SJSA1 (cell line): Measurements from ENCODE around the gene FFAR3. TPM values are rescaled to one million over a fixed set of nuclear protein-coding genes. Genes with fewer than 3 reads are reported as not detected.

Source experiments
- DNase-seq, 2 experiments: peaks; one replicate each; pipeline ENCODE4 v3.0.0-alpha.2; 2015 to 2020; ENCODE audit warnings: low spot score in 2 of 2, low read depth in 1 of 2
- H3K27ac ChIP-seq: fragments of 250-450 bp; sonication (Bioruptor Pico); 2 replicates; pipeline ENCODE4 v1.5.1; 2020; ENCODE audit warnings: mild to moderate bottlenecking, moderate library complexity
- H3K27me3 ChIP-seq: fragments of 250-450 bp; sonication (Bioruptor Pico); replicated peaks from 2 replicates; pipeline ENCODE4 v1.5.1; 2020; ENCODE audit warnings: mild to moderate bottlenecking, moderate library complexity
- H3K36me3 ChIP-seq: fragments of 250-450 bp; sonication (Bioruptor Pico); 2 replicates; pipeline ENCODE4 v1.5.1; 2020; ENCODE audit warnings: mild to moderate bottlenecking
- H3K4me1 ChIP-seq: fragments of 250-450 bp; sonication (Bioruptor Pico); replicated peaks from 2 replicates; pipeline ENCODE4 v1.6.1; 2021; ENCODE audit warnings: mild to moderate bottlenecking
- H3K4me3 ChIP-seq: fragments of 250-450 bp; sonication (Bioruptor Pico); 2 replicates; pipeline ENCODE4 v1.5.1; 2020; ENCODE audit warnings: mild to moderate bottlenecking
- H3K9me3 ChIP-seq: fragments of 250-450 bp; sonication (Bioruptor Pico); replicated peaks from 2 replicates; pipeline ENCODE4 v1.5.1; 2020; ENCODE audit warnings: mild to moderate bottlenecking
- total RNA-seq: library from RNA; depleted of rRNA; stranded (reverse); fragments of >200 nt; shearing (Covaris generic); gene quantifications from 2 replicates; pipeline ENCODE4 v1.2.3, GENCODE V29; 2014

FFAR3 gene
- total RNA-seq, 1 experiment from 2014 or later, result not detected

DNA sequence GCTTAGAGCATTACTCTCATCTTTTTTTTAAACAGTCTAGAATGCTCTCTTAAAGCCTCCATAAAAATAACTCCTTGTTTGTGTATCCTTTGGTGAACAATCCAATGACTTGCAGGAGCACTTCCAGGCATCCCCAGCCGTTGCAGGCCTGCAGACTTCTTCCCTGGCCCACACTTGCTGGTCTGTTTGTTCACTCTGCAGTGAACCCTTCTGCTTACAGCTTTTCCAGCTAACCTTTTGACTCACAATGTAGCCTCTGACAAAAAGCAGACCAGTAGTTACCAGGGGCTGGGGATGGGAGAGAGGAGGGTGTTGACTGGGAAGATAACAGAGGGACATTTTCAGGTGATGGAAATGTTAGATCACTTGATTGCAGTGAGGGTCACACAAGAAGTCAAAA is 21.7 kb downstream of the FFAR3 start:
- no peak overlapping the region for H3K27ac ChIP-seq
- no peaks in the 10 kb centered on the region for H3K36me3 ChIP-seq
- H3K4me1 ChIP-seq, result no peaks in the 10 kb centered on the region
- DNase-seq, result no peak
- no peak overlapping the region for H3K4me3 ChIP-seq
- no peaks in the 10 kb centered on the region for H3K27me3 ChIP-seq
- H3K9me3 ChIP-seq, result 0 out of 2 replicates have a peak, but pooled peaks cover 3% of the 10 kb centered on the region

DNA sequence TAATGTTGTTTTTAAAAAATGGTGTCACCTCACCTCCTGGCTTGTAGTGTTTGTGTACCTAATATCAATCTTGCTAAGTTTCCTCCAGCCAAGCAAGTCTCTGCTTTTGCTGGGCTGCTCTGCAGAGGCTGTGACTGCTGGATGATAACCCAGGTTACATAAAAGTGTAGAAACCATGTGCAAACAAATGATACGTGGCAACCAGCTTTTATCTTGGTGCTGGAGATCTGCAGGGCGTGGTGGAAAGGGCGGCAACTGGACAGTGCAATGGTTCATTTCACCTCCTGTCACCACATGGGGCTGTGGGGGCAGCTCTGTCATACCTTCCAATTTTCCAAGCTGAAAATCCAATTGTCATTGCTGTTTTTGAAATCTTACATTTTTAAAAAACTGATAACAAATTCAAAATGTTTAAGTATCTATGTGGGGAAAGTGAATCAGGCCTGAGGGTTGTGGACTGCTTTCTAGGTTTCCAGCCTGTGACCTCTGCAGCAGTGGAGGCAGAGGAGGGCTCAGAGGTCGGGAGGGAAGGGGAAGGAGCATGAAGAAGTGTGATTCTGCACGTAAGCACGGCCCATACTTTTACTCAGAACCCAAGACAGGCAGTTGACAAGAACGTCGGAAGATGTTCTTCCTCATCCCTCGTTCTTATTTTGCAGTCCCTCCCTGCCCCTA is 22.3 kb downstream of the FFAR3 start:
- no peaks in the 10 kb centered on the region for H3K27me3 ChIP-seq
- no peak for DNase-seq

DNA sequence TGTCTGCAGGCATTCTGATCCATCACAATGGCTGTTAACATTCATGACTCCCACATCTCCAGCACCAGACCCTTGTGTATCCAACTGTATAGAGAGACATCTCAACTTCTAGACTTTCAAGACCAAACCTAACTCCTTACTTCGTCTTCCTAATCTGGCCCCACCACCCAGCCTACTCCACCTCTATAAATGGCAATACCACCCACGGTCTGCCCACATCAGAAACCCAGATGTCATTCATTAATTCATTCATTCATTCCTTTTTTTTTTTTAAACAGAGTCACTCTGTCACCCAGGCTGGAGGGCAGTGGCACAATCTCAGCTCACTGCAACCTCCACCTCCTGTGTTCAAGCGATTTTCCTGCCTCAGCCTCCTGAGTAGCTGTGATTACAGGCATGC is 23.1 kb downstream of the FFAR3 start:
- Histone ChIP-seq H3K27me3 (no peaks in the 10 kb centered on the region), H3K4me1 (no peaks in the 10 kb centered on the region), H3K36me3 (no peaks in the 10 kb centered on the region), H3K4me3 (no peak overlapping the region), H3K27ac (no peak overlapping the region), H3K9me3 (peaks cover 6% of the 10 kb centered on the region; the same call in 1 of the 2 replicates)
- DNase-seq, result no peak

More for the DNA sequence above, 22.3 kb downstream of the FFAR3 start:
- no peaks in the 10 kb centered on the region for H3K4me1 ChIP-seq
- H3K4me3 ChIP-seq, result no peak overlapping the region
- no peak overlapping the region for H3K27ac ChIP-seq
- no peaks in the 10 kb centered on the region for H3K36me3 ChIP-seq
- H3K9me3 ChIP-seq, result peaks cover 6% of the 10 kb centered on the region; the same call in 1 of the 2 replicates

DNA sequence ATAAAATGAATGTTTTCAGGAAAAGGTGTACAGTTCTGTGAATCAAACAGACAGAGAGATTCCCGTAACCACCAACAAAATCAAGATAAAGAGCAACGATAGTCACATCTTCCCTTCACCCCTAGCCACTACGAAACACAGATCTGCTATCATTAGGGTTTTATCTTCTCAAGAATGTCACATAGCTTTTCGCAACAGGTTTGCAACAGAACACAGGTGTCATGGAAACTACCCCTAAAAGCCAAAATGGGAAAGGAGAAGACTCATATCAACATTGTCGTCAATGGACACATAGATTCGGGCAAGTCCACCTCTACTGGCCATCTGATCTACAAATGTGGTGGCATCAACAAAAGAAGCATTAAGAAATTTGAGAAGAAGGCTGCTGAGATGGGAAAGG is 23.7 kb downstream of the FFAR3 start:
- Histone ChIP-seq H3K27me3 (no peaks in the 10 kb centered on the region), H3K27ac (no peak overlapping the region)

DNA sequence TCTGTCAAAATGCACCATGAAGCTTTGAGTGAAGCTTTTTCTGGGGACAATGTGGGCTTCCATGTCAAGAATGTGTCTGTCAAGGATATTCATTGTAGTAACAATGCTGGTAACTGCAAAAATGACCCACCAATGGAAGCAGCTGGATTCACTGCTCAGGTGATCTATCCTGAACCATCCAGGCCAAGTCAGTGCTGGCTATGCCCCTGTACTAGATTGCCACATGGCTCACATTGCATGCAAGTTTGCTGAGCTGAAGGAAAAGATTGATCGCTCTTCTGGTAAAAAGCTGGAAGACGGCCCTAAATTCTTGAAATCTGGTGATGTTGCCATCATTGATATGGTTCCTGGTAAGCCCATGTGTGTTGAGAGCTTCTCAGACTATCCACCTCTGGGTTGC is 25.3 kb downstream of the FFAR3 start:
- no peaks in the 10 kb centered on the region for H3K27me3 ChIP-seq
- H3K27ac ChIP-seq, result no peak overlapping the region
- peaks cover 6% of the 10 kb centered on the region; the same call in 1 of the 2 replicates for H3K9me3 ChIP-seq
- no peak overlapping the region for H3K4me3 ChIP-seq
- no peak for DNase-seq
- H3K36me3 ChIP-seq, result no peaks in the 10 kb centered on the region
- no peaks in the 10 kb centered on the region for H3K4me1 ChIP-seq

More for the DNA sequence above, 23.7 kb downstream of the FFAR3 start:
- Histone ChIP-seq H3K36me3 (no peaks in the 10 kb centered on the region), H3K9me3 (peaks cover 6% of the 10 kb centered on the region; the same call in 1 of the 2 replicates), H3K4me3 (no peak overlapping the region), H3K4me1 (no peaks in the 10 kb centered on the region)
- DNase-seq, result no peak

DNA sequence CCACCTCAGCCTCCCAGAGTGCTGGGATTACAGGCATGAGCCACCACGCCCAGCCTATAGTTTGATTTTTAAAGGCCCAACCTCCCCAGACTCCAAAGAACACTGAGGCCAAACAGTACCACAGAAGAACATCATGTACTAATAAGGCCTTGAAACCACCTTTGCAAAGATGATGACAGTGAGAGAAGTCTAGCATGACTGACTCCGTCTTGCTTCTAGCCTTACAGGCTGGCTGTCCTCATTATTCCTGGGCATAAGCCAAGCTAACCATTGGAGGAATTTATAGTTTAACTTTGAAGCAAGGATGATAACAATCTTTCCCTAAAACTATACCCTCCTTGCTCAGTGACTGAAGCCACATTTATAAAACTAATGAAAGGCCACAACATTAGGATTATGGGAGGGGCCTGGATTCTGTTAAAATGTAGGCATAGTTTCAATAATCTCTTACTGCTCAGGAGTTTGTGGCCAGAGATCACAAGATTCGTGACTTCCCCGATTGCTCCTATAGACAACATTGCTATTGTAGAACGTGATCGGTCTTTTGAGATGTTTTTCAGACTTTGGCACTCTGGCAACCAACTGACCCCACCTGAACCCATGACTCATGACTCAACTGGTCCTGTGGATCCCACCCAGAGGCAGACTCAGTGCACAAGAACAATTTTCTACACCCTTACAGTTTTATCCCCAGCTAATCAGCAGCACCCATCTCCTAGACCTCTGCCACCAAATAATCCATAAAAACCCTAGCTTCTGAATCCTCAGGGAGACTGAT is 30.2 kb downstream of the FFAR3 start:
- no peaks in the 10 kb centered on the region for H3K4me1 ChIP-seq
- peaks cover 6% of the 10 kb centered on the region; the same call in 1 of the 2 replicates for H3K9me3 ChIP-seq
- no peaks in the 10 kb centered on the region for H3K27me3 ChIP-seq
- no peak overlapping the region for H3K4me3 ChIP-seq
- H3K27ac ChIP-seq, result no peak overlapping the region
- DNase-seq, result no peak
- no peaks in the 10 kb centered on the region for H3K36me3 ChIP-seq

DNA sequence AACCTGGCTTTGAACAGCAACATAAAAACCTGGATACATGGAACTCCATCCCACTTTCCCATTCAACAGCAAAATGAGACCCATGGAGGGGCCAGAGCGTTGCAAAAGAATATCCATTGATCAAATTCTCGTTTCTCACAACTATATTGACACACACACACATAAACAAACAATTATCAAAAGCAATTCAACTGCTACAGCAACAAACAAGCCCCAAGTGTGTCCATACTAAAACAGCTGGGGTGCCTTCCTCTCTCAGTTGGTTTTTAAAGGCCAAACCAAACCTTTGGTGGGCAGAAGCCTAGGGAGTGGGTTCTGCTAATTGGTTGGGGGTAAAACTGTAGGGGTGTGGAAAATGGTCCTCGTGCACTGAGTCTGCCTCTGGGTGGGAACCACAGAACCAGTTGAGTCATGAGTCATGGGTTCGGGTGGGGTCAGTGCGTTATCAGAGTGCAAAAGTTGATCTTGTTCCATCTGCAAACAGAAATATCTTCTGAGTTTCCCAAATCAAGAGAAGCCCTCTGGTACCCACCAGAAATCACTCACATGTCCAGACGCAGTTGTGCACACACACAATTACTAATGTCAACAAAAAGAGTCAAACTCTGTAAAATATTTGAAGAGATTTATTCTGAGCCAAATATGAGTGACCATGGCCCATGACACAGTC is 31.1 kb downstream of the FFAR3 start:
- Histone ChIP-seq H3K27ac (no peak overlapping the region), H3K9me3 (peaks cover 6% of the 10 kb centered on the region; the same call in 1 of the 2 replicates), H3K36me3 (no peaks in the 10 kb centered on the region), H3K4me3 (no peak overlapping the region), H3K27me3 (no peaks in the 10 kb centered on the region), H3K4me1 (no peaks in the 10 kb centered on the region)
- DNase-seq, result no peak

DNA sequence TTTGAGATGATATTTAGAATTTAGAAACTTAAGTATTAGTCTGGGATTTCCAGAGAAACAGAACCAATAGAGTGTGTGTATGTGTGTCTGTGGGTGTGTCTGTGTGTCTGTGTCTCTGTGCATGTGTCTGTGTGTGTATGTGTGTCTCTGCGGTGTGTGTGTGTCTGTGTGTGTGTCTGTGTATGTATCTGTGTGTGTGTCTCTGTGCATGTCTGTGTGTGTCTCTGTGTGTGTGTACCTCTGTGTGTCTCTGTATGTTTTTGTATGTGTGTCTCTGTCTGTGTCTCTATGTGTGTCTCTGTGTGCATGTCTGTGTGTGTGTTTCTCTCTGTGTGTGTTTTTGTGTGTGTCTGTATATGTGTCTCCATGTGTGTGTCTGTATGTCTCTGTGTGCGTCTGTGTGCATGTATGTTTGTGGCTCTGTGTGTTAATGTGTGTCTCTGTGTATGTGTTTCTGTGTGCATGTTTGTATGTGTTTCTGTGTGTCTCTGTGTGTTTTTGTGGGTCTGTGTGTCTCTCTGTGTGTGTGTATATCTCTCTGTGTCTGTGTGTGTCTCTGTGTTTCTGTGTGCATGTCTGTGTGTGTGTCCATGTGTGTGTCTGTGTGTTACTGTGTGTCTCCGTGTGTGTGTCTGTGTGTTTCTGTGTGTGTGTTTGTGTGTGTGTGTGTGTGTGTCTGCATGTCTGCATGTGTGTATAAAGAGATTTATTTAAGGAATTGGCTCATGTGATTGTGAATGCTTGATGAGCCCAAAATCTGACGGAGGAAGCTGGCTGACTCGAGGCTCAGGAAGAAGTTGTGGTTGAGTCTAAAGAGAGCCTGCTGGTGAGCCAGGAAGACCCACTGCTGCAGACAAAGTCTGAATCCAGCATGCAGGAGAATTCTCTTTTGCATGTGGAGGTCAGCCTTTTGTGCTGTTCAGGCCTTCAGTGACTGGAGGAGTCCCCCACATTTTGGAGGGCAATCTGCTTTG is 34.8 kb downstream of the FFAR3 start:
- no peaks in the 10 kb centered on the region for H3K36me3 ChIP-seq
- H3K9me3 ChIP-seq, result no peaks in the 10 kb centered on the region
- H3K4me1 ChIP-seq, result no peaks in the 10 kb centered on the region
- no peaks in the 10 kb centered on the region for H3K27me3 ChIP-seq
- H3K27ac ChIP-seq, result no peak overlapping the region
- DNase-seq, result no peak
- H3K4me3 ChIP-seq, result no peak overlapping the region

DNA sequence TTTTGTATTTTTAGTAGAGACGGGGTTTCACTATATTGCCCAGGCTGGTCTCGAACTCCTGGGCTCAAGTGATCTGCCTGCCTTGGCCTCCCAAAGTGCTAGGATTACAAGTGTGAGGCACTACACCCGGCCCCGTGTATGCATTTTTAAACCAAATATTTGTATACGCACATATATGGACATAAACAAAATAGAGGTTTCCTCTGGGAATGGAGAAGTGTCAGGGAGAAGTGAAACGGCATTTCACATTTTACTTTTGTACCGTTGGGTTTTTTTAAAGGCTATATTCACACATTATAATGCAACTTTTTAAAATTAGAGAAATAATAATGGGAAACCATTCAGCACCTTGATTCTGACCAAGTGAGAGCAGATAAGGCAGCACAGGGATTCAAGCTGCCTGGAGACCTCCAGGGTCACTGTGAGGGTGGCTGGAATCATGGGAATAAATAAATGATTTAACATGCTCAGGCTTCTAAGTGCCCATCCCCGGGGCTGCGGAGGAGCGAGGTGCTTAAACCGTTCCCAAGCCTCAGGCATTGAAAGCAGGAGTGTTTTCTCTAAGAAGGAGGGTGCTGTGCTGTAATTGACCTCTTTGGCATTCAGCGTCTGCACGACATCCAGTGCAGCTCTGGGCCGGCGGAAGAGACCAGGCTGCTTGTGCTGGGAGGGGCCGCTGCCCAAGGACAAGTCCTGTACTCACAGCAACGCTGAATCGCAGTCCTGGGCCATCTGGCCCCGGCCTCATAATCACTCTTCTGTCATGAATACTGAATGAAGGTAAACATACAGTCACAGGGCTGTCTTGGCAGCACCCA is 37.3 kb downstream of the FFAR3 start:
- Histone ChIP-seq H3K27ac (no peak overlapping the region), H3K4me3 (no peak overlapping the region), H3K36me3 (no peaks in the 10 kb centered on the region), H3K27me3 (no peaks in the 10 kb centered on the region), H3K9me3 (no peaks in the 10 kb centered on the region), H3K4me1 (no peaks in the 10 kb centered on the region)
- no peak for DNase-seq

DNA sequence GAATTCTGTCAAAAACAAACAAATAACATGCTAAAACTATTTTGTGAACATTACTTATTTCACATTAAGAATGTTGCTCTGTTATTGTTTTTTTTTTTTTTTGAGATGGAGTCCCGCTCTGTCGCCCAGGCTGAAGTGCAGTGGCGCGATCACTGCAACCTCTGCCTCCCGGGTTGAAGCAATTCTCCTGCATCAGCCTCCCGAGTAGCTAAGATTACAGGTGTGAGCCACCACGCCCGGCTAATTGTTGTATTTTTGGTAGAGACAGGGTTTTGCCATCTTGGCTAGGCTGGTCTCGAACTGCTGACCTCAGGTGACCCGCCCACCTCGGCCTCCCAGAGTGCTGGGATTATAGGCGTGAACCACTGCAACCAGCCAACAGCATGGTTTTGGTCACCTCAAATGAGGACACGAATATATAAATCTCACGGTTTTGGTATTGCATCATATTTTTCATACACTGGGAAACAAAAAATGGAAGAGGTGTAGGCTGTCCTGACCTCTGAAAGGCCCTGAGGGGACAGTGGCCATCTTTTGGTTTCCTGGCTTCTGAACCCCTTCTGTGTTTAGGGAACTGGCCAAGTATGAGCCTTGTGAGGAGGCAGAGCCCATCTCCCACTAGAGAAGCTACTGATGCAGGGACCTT is 38.1 kb downstream of the FFAR3 start:
- H3K9me3 ChIP-seq, result no peaks in the 10 kb centered on the region
- H3K27ac ChIP-seq, result no peak overlapping the region
- no peak overlapping the region for H3K4me3 ChIP-seq
- no peaks in the 10 kb centered on the region for H3K27me3 ChIP-seq
- no peaks in the 10 kb centered on the region for H3K4me1 ChIP-seq
- DNase-seq, result no peak
- H3K36me3 ChIP-seq, result no peaks in the 10 kb centered on the region

DNA sequence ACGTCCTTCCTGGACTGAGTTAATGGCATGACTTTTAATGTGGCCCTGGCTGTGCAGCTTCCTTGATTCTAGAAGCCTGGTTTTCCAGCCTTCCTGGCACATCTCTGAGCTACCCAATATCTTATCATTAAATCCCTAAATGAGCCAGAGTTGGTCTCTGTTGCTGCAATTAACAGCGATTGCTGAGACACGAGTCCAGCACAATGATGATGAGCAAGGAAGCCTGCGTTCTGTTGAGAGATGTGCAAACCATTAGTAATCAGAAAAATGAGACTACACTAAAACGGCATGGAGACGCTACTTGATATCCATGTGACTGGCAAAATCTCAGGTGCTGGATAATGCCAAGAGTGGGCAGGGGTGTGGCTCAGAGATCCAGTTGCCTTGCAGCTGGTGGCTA is 38.8 kb downstream of the FFAR3 start:
- DNase-seq, result no peak
- Histone ChIP-seq H3K9me3 (no peaks in the 10 kb centered on the region), H3K36me3 (no peaks in the 10 kb centered on the region), H3K4me1 (no peaks in the 10 kb centered on the region), H3K4me3 (no peak overlapping the region), H3K27me3 (no peaks in the 10 kb centered on the region), H3K27ac (no peak overlapping the region)

DNA sequence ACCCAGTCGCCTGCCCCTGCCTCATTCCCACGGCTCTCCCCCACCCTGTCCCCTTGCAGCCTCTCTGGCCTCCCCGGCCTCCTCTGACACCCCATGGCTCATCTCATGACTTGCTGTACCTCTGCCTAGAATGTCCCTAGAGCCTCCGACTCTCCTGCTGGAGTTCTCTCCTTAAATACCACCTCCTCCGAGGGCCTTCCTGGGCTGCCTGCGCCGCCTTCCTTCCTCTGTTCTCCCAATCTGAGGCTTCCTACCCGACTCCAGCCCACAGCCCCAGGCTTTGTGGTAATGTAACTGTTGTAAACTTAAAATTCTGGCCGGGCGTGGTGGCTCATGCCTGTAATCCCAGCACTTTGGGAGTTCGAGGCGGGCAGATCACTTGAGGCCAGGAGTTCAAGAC is 40.3 kb downstream of the FFAR3 start:
- no peaks in the 10 kb centered on the region for H3K27me3 ChIP-seq
- H3K36me3 ChIP-seq, result no peaks in the 10 kb centered on the region
- H3K4me3 ChIP-seq, result no peak overlapping the region
- H3K4me1 ChIP-seq, result no peaks in the 10 kb centered on the region
- DNase-seq, result no peak
- no peaks in the 10 kb centered on the region for H3K9me3 ChIP-seq
- H3K27ac ChIP-seq, result no peak overlapping the region
